GM12878 (cell line): ENCODE data around the gene IL1RL2.

Experiments used
- BMI1 ChIP-seq: fragments of 450-650 bp; IDR thresholded peaks from 2 replicates; pipeline ENCODE4 v1.6.1; 2016; ENCODE audit warnings: mild to moderate bottlenecking, moderate library complexity, borderline replicate concordance
- CBX3 ChIP-seq: fragments of 200-600 bp; sonication (generic); IDR thresholded peaks from 2 replicates; pipeline ENCODE4 v1.6.1; 2016; ENCODE audit warnings: low read depth, borderline replicate concordance
- CEBPB ChIP-seq, 2 experiments: fragments of 150-350 bp in 1 of 2; IDR thresholded peaks; 2 replicates each; pipeline ENCODE4 v1.6.1; 2012 to 2014; ENCODE audit warnings: low read depth in 2 of 2, low read length in 2 of 2, borderline replicate concordance in 1 of 2, inconsistent platforms in 1 of 2
- CTCF ChIP-seq, 3 experiments: IDR thresholded peaks in 2 of 3; conservative IDR thresholded peaks in 1 of 3; 2 replicates each; pipeline ENCODE4 v1.5.1; 2011; ENCODE audit warnings: low read depth in 3 of 3, low read length in 3 of 3, mild to moderate bottlenecking in 3 of 3, control low read depth in 2 of 3, moderate library complexity in 2 of 3, inconsistent platforms in 1 of 3, mixed read lengths in 1 of 3; ENCODE audit not compliant: control insufficient read depth in 2 of 3, insufficient read depth in 1 of 3; ENCODE audit errors: extremely low read depth in 1 of 3
- FOXK2 ChIP-seq: fragments of 450-650 bp; IDR thresholded peaks from 2 replicates; pipeline ENCODE4 v1.6.1; 2017; ENCODE audit warnings: mild to moderate bottlenecking, moderate library complexity
- POLR2AphosphoS5 ChIP-seq: IDR thresholded peaks from 2 replicates; pipeline ENCODE4 v1.6.1; 2011; ENCODE audit warnings: mild to moderate bottlenecking, low read length, inconsistent platforms
- SUPT20H ChIP-seq: IDR thresholded peaks from 2 replicates; pipeline ENCODE4 v1.6.1; 2011; ENCODE audit warnings: low read depth, mild to moderate bottlenecking, low read length, moderate library complexity, borderline replicate concordance; ENCODE audit not compliant: control insufficient read depth
- ZNF384 ChIP-seq: IDR thresholded peaks from 2 replicates; pipeline ENCODE4 v1.6.1; 2012; ENCODE audit warnings: low read depth, mild to moderate bottlenecking, low read length, improper control_type of control experiment, borderline replicate concordance

DNA sequence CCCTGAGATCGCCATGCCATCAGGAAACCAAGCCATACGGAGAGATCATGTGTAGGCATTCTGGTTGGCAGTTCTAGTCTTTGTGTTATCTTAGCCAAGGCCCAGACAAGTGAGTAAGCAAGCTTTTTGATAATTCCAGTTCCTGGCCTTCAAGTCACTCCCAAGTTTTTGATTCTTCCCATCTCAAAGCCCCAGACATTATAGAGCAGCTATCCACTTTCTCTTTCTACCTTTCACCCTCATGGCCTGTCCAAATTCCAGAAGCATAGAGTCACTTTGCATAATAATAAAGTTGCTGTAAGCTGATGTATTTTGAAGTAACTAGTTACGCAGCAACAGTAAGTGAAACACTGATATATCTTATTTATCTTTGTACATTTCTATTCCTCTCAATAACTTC lies 97.8 kb downstream of the IL1RL2 start:
- TF ChIP-seq CTCF (IDR thresholded peaks at IDR 0.05 in 2 of 3, conservative IDR thresholded peaks at IDR 0.05 in 1 of 3; ENCODE audit: control insufficient read depth in 2 of 3, extremely low read depth in 1 of 3, insufficient read depth in 1 of 3, low read depth in 3 of 3, low read length in 3 of 3): no peak
- TF ChIP-seq FOXK2: no peak
- no peak for TF ChIP-seq CBX3
- no peak for TF ChIP-seq CEBPB (IDR thresholded peaks at IDR 0.05; ENCODE audit: borderline replicate concordance in 1 of 2, low read depth in 2 of 2, low read length in 2 of 2)
- no peak for TF ChIP-seq POLR2AphosphoS5
- no peak for TF ChIP-seq BMI1
- TF ChIP-seq SUPT20H: no peak
- TF ChIP-seq ZNF384: no peak
